ENCODE results near the gene FARS2. TPM values are rescaled to one million over a fixed set of nuclear protein-coding genes. Genes with fewer than 3 reads are reported as not detected.

FARS2 gene
- total and polyA plus RNA-seq, 9 of the 15 experiments (the other 6 are each of a cell fraction or from before 2014, with no cell fraction given): 16.5 to 62.2 (median 27.0) TPM

- peak overlapping the region; percentile 83 for H3K27ac ChIP-seq (ENCODE audit: extremely low read depth, low read depth, low read length)
- H3K36me3 ChIP-seq (ENCODE audit: control insufficient read depth, insufficient read depth, low read length): no peaks in the 10 kb centered on the region
- H2AFZ ChIP-seq (ENCODE audit: low read depth, low read length): peak overlapping the region; percentile 90
- ChIA-PET POLR2A (interaction anchor here (0.7 to 1.5 kb wide), 3 partner anchors 9 to 56 kb away, joined by 3 to 7 read pairs (median 4); no protein-coding TSS in a partner anchor), CTCF (ENCODE audit: low intra/inter-chr PET ratio) (no interaction called here)
- DNase-seq (ENCODE audit: extremely low read depth in 1 of 4, low spot score in 3 of 4) (peak in 2 of 4 experiments; percentile 64 to 84), ATAC-seq (peak; percentile 91), FAIRE-seq (peak; percentile 67)
- H3K9me1 ChIP-seq (ENCODE audit: control insufficient read depth, insufficient read depth, low read length): no peaks in the 10 kb centered on the region
- no peaks in the 10 kb centered on the region for H3K27me3 ChIP-seq (ENCODE audit: control insufficient read depth in 2 of 2, insufficient read depth in 2 of 2, low read length in 2 of 2)
- H3K4me1 ChIP-seq (replicated peaks in 1 of 2; ENCODE audit: control insufficient read depth in 2 of 2, insufficient read depth in 2 of 2, low read length in 2 of 2): peaks cover 5 to 17% of the 10 kb centered on the region in 2 experiments
- 31% methylated on average over 11 of the region's 11 CpGs for WGBS (ENCODE audit: insufficient coverage, low coverage, missing lambda C conversion rate)
- intact Hi-C loops (cut with micrococcal nuclease): no loop called here
- in situ Hi-C loops (cut with MboI): no loop called here
- H4K20me1 ChIP-seq (replicated peaks; ENCODE audit: control insufficient read depth, insufficient read depth, low read length): no peaks in the 10 kb centered on the region
- peak overlapping the region; percentile 56 to 66; a peak in 3 of 4 replicates for H3K9ac ChIP-seq (ENCODE audit: insufficient read depth in 1 of 2, low read depth in 2 of 2, low read length in 2 of 2)
- H3K9me3 ChIP-seq (replicated peaks; ENCODE audit: control insufficient read depth, insufficient read depth, low read depth, low read length): no peaks in the 10 kb centered on the region
- H3K4me2 ChIP-seq (ENCODE audit: insufficient read depth, low read length): peak overlapping the region; percentile 72
- H3K79me2 ChIP-seq (ENCODE audit: control insufficient read depth, insufficient read depth, low read length): peaks cover 27% of the 10 kb centered on the region
- no TSS peak for BruUV-seq (replicated peaks)
- H3K4me3 ChIP-seq: no peak overlapping the region
- TF ChIP-seq TAF1 (IDR thresholded peaks at IDR 0.05; ENCODE audit: control insufficient read depth, extremely low read depth, insufficient read depth, low read length, severe bottlenecking) (peak; percentile 12), HNRNPH1 (optimal IDR thresholded peaks at IDR 0.05; ENCODE audit: low read depth, low read length) (no peak), SMARCA4 (IDR thresholded peaks at IDR 0.05) (peak; percentile 32; the same call in 1 of the 2 replicates), POLR3A (IDR thresholded peaks at IDR 0.05; ENCODE audit: borderline replicate concordance, extremely low read depth, insufficient read depth, insufficient read length) (no peak), SAP30 (IDR thresholded peaks at IDR 0.05; ENCODE audit: borderline replicate concordance, insufficient read depth, low read depth, low read length, poor library complexity, severe bottlenecking) (no peak), ETV6 (IDR thresholded peaks at IDR 0.05; ENCODE audit: borderline replicate concordance in 1 of 2, low read depth in 2 of 2, low read length in 1 of 2) (no peak), ETV6 (CRISPR knock-in tag; IDR thresholded peaks at IDR 0.05; ENCODE audit: borderline replicate concordance) (no peak), ZNF175 (CRISPR knock-in tag; IDR thresholded peaks at IDR 0.05; ENCODE audit: low read depth) (peak; percentile 33; the same call in 1 of the 2 replicates), ZKSCAN1 (IDR thresholded peaks at IDR 0.05; ENCODE audit: low read depth, low read length) (no peak), ETV1 (tag; conservative IDR thresholded peaks at IDR 0.05; ENCODE audit: low read depth) (peak; percentile 30; the same call in 1 of the 2 replicates), ATF4 (CRISPR knock-in tag; IDR thresholded peaks at IDR 0.05) (peak; percentile 37; the same call in 1 of the 2 replicates), ZC3H8 (IDR thresholded peaks at IDR 0.05) (no peak), TRIM28 (IDR thresholded peaks at IDR 0.05) (no peak), LCOR (CRISPR knock-in tag; IDR thresholded peaks at IDR 0.05) (no peak), CBX2 (IDR thresholded peaks at IDR 0.05; ENCODE audit: insufficient read depth, low read length, poor library complexity, severe bottlenecking) (no peak), CREB5 (CRISPR knock-in tag; IDR thresholded peaks at IDR 0.05) (no peak), ZNF263 (CRISPR knock-in tag; IDR thresholded peaks at IDR 0.05; ENCODE audit: borderline replicate concordance) (no peak)
Measured at GRCh38 chr6:5294392-5295211, 33.3 kb downstream of the FARS2 start.
